HL-60 (cell line): Measurements from ENCODE around the gene EYA4.

Source experiments
- DNase-seq, 2 experiments: peaks; one replicate each; pipeline ENCODE4 v3.0.0-alpha.2; 2010 to 2020; ENCODE audit warnings: low read depth in 1 of 2, low spot score in 1 of 2
- H3K27ac ChIP-seq: fragments of 250-450 bp; sonication (Bioruptor Pico); replicated peaks from 2 replicates; pipeline ENCODE4 v1.5.1; 2020; ENCODE audit warnings: mild to moderate bottlenecking, moderate library complexity
- H3K27me3 ChIP-seq: fragments of 250-450 bp; sonication (Bioruptor Pico); 2 replicates; pipeline ENCODE4 v1.5.1; 2021; ENCODE audit warnings: mild to moderate bottlenecking, moderate library complexity; ENCODE audit not compliant: insufficient read depth, poor library complexity, severe bottlenecking
- H3K4me3 ChIP-seq: replicated peaks from 2 replicates; pipeline ENCODE4 v1.5.1; 2011; ENCODE audit warnings: mild to moderate bottlenecking, control low read depth, low read length; ENCODE audit not compliant: insufficient read depth
- CTCF ChIP-seq: IDR thresholded peaks from one replicate; pipeline ENCODE4 v1.5.1; 2011; ENCODE audit warnings: low read length, control low read depth, inconsistent platforms; ENCODE audit not compliant: insufficient read depth
- GABPA ChIP-seq: IDR thresholded peaks from 2 replicates; pipeline ENCODE4 v1.6.1; 2012; ENCODE audit warnings: low read depth
- POLR2AphosphoS5 ChIP-seq: IDR thresholded peaks from 2 replicates; pipeline ENCODE4 v1.6.1; 2012; ENCODE audit warnings: low read depth
- REST ChIP-seq: IDR thresholded peaks from 2 replicates; pipeline ENCODE4 v1.6.1; 2012; ENCODE audit warnings: low read depth; ENCODE audit not compliant: insufficient replicate concordance
- SPI1 ChIP-seq: IDR thresholded peaks from 2 replicates; pipeline ENCODE4 v1.6.1; 2012; ENCODE audit warnings: low read depth, mild to moderate bottlenecking, borderline replicate concordance

Gene EYA4

DNA sequence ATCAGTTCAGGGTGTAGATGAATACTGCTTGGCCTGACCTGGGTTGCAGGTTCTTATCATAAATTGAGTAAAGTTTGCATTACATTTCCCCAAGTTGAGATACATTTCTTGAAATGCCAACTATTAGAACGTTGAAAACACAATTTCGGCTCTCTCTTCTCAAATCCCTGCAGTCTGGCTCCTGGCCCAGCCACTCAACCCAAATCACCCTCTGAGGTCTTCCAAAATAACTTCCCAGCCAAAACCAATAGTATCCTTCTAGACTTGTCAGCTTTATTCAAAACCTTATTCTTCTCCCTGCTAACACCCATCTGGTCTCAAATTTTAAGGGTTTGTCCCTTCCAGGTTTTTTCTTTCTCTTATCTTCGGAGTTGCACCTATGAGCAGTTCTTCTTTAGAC is 263.6 kb downstream of the EYA4 start:
- Histone ChIP-seq H3K27me3 (peaks cover 2% of the 10 kb centered on the region), H3K4me3 (no peak overlapping the region), H3K27ac (no peak overlapping the region)
- TF ChIP-seq GABPA (no peak), POLR2AphosphoS5 (no peak), SPI1 (no peak), CTCF (no peak), REST (no peak)
- DNase-seq = no peak

DNA sequence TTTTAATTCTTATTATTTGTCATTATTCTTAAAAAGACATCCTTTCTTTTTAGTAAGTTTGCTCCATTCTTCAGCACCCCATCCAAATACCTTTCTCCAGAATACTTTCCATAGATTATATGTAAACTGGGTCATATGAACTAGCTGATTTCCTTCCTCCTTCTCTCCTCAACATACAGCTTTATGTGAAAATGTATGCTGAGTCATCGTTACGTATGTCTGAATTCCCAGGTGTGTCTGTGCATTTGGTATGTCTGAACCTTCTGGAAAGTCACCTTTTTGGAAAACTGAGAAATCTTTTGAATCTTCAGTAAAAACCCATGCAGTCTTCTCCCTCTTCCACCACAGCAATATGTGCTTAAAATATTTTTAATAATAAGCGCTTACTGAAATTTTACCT is 264.5 kb downstream of the EYA4 start:
- Histone ChIP-seq H3K4me3 (no peak overlapping the region), H3K27me3 (peaks cover 2% of the 10 kb centered on the region), H3K27ac (no peak overlapping the region)
- DNase-seq = no peak
- TF ChIP-seq SPI1 = no peak
- no peak for TF ChIP-seq GABPA
- no peak for TF ChIP-seq CTCF
- no peak for TF ChIP-seq REST
- no peak for TF ChIP-seq POLR2AphosphoS5

DNA sequence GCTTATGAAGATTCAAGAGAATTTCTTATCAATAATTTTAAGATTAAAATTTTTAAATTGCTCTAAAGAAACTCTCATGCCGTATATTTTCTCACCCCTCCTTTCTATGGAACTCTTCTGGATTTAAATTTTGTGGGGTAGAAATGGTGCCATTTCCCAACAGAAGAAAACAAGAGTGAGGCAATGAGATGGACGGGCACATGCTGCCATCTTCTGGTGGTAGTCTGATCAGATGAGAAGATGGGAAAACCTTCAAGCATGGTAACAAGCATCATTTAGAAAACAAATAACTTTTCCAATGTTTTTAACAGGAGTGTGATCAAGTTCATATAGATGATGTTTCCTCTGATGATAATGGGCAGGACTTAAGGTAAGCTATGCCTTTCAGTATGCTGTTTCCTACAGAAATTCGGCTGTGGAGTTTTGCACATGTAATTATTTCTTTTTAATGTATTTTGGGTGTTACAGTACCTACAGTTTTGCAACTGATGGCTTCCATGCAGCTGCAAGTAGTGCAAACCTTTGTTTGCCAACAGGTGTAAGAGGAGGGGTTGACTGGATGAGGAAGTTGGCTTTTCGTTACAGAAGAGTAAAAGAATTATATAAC is 271.4 kb downstream of the EYA4 start:
- peak in 1 of 2 experiments; percentile 24 for DNase-seq
- H3K27ac ChIP-seq = no peak overlapping the region
- no peak for TF ChIP-seq GABPA
- no peak for TF ChIP-seq POLR2AphosphoS5
- peak; percentile 16 for TF ChIP-seq CTCF
- no peak for TF ChIP-seq SPI1
- TF ChIP-seq REST = no peak

More for the DNA sequence above, 271.4 kb downstream of the EYA4 start:
- no peak overlapping the region for H3K4me3 ChIP-seq
- peaks cover 2% of the 10 kb centered on the region for H3K27me3 ChIP-seq
